SH-SY5Y (cell line): ENCODE measurements around the gene ZFP57.

Experiments
- GATA2 ChIP-seq: IDR thresholded peaks from 2 replicates; pipeline ENCODE4 v1.6.1; 2011; ENCODE audit warnings: mild to moderate bottlenecking, low read depth, low read length
- GATA3 ChIP-seq: IDR thresholded peaks from 2 replicates; pipeline ENCODE4 v1.6.1; 2011; ENCODE audit warnings: low read depth, mild to moderate bottlenecking, low read length, moderate library complexity

DNA sequence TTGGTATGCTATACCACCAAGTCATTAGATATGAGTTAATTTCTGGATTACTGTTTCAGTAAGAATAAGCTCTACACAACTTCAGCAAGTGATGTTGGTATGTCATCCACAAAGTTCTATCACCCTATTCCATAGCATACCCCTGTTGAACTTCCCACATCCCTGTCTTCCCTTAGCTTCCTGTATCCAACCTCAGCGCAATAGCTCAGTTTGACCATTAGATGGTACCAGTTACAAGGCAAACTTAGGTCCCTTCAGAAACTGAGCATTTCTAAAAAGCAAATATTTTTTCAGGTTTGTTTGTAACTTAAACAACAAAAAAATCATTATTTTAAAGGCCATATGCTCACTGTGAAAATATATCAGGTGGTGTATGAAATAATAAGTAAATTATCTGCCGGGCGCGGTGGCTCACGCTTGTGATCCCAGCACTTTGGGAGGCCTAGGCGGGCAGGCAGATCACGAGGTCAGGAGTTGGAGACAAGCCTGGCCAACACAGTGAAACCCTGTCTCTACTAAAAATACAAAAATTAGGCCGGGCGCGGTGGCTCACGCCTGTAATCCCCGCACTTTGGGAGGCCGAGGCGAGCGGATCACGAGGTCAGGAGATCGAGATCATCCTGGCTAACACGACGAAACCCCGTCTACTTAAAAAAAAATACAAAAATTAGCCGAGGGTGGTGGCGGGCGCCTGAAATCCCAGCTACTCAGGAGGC lies 32.9 kb downstream of the ZFP57 start:
- TF ChIP-seq GATA2 (no peak), GATA3 (no peak)
